SK-N-DZ (cell line): Measurements from ENCODE around the gene PCDHGC3. TPM values are rescaled to one million over a fixed set of nuclear protein-coding genes. Genes with fewer than 3 reads are reported as not detected.
"Not testable (repeated sequence)": the region's sequence is repeated elsewhere in the genome, so short reads cannot be mapped to it uniquely, and the experiment has no call there.

Experiments used
- DNase-seq: peaks from one replicate; pipeline ENCODE4 v3.0.0-alpha.2; 2015; ENCODE audit warnings: low spot score
- polyA plus RNA-seq, 2 experiments: library from polyadenylated mRNA; depleted of rRNA; stranded (reverse); fragments of >200 nt; gene quantifications; 2 replicates each; pipeline ENCODE4 v1.2.3, GENCODE V29; 2014

Gene PCDHGC3
- 21.5 and 27.2 TPM in 2 replicates for polyA plus RNA-seq (2014; cell fraction: cytosol; rRNA removed)
- 6.1 and 16.1 TPM in 2 replicates for polyA plus RNA-seq (2014; cell fraction: nucleus; rRNA removed)

GRCh38 chr5:141475625-141476131 lies at the start of gene PCDHGC3:
Gene PCDHGC3 (plus strand): TSS chr5:141475966. CDS start chr5:141476117, 151 bp downstream.
- DNase-seq: peak; percentile 87

GRCh38 chr5:141427783-141428426 lies 47.9 kb upstream of the PCDHGC3 start:
- DNase-seq: no peak

GRCh38 chr5:141430332-141431113 lies 45.2 kb upstream of the PCDHGC3 start, which contains the start of gene PCDHGA12:
Gene PCDHGA12 (plus strand): TSS chr5:141430507. CDS start chr5:141430760, 253 bp downstream.
- no peak for DNase-seq

GRCh38 chr5:141431286-141431685 lies 44.5 kb upstream of the PCDHGC3 start:
- no peak for DNase-seq

GRCh38 chr5:141432308-141432707 lies 43.5 kb upstream of the PCDHGC3 start:
- not testable (repeated sequence) for DNase-seq

- not testable (repeated sequence) for DNase-seq
Measured at GRCh38 chr5:141432726-141433125, 43.0 kb upstream of the PCDHGC3 start.

- no peak for DNase-seq
Measured at GRCh38 chr5:141434006-141434405, 41.8 kb upstream of the PCDHGC3 start.

GRCh38 chr5:141437221-141437620 lies 38.5 kb upstream of the PCDHGC3 start:
- no peak for DNase-seq

- DNase-seq: no peak
Measured at GRCh38 chr5:141439411-141440141, 36.2 kb upstream of the PCDHGC3 start.

GRCh38 chr5:141440341-141440740 lies 35.4 kb upstream of the PCDHGC3 start:
- no peak for DNase-seq

- no peak for DNase-seq
Measured at GRCh38 chr5:141441571-141442170, 34.1 kb upstream of the PCDHGC3 start.

- DNase-seq: no peak
Measured at GRCh38 chr5:141465351-141465750, 10.4 kb upstream of the PCDHGC3 start.

- DNase-seq: peak; percentile 28
Measured at GRCh38 chr5:141476132-141476911, 556 bp downstream of the PCDHGC3 start.

GRCh38 chr5:141477044-141477575 lies 1.3 kb downstream of the PCDHGC3 start:
- no peak for DNase-seq

- DNase-seq: no peak
Measured at GRCh38 chr5:141477815-141478214, 2.0 kb downstream of the PCDHGC3 start.

- DNase-seq: no peak
Measured at GRCh38 chr5:141478321-141478945, 2.7 kb downstream of the PCDHGC3 start.

GRCh38 chr5:141479776-141480175 lies 4.0 kb downstream of the PCDHGC3 start:
- DNase-seq: no peak

- no peak for DNase-seq
Measured at GRCh38 chr5:141483902-141484301, 8.1 kb downstream of the PCDHGC3 start.

GRCh38 chr5:141484310-141484640 lies 8.5 kb downstream of the PCDHGC3 start:
- DNase-seq: no peak
